GM19043 (cell line): Measurements from ENCODE around the gene PTPN9.
"Not testable (repeated sequence)": the region's sequence is repeated elsewhere in the genome, so short reads cannot be mapped to it uniquely, and the experiment has no call there.

Experiments used
- ATAC-seq: cut with Tn5 transposase; IDR thresholded peaks from one replicate; pipeline ENCODE4 v1.9.1; 2021; ENCODE audit warnings: low read depth; ENCODE audit not compliant: unreplicated experiment

PTPN9 gene

GRCh38 chr15:75578948-75579920 is at the start of gene PTPN9:
PTPN9 (minus strand) TSS chr15:75579315; CDS start chr15:75578776, 539 bp downstream.
- peak; percentile 51 for ATAC-seq

DNA sequence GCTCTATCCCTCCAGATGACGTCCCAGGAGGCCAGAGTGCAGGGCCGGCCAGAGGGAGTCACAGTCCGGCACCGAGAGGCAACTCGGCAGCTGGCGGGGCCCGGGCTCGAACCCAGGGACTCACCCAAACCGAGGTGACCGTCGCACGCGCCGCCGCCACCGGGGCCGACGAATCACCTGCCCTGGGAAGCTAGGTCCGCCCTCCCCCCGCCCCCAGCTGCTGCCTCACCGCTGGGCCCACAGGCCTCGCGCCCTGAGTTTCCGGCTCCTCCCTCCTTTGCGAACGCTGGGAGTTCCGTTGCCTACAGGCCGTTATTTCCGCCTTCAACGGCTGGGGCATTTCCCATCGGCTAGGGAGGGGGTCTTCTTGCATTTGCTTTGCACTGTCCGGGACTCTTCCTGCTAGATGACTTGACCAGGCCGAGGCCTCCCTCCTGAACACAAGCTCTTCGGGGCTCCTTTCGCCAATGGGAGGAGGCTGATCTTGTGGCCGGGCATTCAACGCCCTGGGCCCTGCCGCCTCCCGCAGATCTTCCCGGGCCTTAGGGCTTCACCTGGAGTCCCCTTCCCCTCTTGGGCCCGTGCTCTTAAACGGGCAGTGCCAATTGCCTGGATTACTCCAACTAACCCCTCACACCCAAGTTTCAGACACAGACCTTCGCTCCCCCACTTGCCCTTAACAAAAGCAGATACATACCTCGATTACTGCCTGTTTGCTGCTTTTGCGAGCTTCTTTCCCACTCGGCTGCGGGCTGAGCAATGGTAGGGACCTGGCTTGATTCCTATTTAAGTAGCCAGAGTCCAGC is 46.6 kb upstream of the PTPN9 start, which contains the start of gene SNUPN:
SNUPN (minus strand) TSS at position 184 of the 806 bp plus-strand sequence. CDS start 4,674 bp downstream, outside the sequence.
- ATAC-seq, result peak; percentile 78

DNA sequence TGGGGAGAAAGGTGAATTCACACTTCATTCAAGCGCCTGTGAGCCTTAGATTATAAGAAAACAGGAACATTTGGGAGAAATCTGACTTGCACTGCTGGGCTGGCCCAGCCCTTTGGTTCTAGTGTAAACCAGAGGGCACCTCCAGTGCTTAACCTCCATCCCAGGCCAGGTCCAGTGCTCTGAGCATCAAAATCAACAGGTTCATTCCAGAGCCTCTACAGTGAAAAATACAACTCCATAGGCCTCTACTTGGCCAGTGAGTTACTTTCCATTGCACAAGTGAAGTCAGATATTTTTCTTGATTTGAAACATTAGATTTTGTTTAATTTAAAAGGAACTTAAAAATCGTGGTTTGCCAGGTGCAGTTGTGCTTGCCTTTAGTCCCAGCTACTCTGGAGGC is 43.4 kb upstream of the PTPN9 start:
- ATAC-seq, result no peak

DNA sequence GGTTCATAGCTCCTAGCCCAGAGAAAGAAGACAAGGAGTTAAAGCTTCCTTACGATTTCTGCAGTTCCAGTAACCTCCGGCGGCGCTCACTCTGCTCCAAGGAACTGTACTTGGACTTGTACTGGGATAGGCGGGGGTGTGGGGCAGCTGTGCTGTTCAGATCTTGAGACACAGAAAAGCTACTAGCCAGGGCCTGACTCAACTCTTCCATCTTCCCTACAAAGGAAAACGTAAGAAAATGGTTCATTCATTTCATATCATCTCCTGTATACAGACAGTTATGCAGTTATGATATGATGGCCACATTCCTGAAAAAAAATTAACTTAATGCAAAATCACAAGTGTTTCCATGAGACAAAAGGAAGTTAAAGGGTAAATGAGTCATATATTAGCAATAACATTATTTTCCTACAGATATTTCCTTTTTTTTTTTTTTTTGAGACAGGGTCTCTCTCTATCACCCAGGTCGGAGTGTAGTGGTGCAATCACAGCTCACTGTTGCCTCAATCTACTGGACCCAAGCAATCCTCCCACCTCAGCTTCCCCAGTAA is 41.8 kb upstream of the PTPN9 start:
- ATAC-seq, result no peak

DNA sequence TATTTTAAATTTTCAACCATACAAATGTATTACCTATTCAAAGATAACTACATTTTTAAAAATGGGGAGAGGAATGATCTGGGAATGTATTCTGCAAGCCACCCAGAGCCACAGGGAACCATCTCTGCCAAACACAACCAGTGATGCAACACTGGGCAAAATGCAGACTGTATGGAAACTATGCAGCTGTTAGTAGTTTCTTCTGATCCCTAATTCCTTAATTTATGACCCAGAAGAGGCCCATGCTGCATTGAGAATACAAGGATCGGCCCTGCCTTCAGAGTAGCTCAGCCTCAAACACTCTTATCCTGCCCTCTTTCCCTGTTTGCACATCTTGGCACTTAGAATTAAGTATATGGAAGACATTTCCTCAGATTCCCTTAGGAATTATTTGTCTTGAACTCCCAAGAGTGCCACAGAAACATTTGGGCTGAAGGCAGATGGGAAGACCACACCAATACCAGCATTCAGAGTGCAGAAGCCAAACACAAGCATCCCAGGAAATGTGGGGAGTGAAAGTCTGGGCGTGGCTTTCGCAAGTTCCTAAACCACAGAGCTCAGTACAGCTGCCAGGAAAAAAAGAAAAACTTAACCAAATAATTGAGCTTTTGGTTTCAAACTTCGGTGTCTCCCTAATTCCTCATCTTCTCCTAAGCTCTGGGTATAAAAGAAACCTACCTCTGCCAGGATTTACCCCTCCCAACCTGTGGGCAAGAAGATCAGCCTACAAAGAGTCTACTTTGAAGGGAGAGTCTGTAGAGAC is 41.1 kb upstream of the PTPN9 start:
- ATAC-seq, result no peak

DNA sequence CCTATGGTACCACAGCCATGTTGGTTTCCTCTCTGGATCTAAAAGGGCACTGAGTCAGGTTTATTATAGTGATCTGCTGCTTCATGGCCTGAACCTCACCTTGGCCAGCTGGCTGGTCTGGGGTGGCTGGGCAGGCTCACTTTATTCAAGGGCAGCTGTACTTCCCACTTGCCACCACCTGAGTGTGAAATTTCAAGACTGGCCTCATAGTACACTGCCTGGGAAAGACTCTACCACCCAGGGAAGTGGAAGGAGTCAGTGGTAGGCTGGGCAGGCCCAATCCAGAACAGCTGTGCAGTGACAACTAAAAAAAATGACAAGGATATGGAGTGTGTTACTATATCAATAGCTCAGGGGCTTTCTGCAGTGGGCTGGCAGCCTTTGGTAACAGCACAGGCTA is 37.7 kb upstream of the PTPN9 start:
- no peak for ATAC-seq

DNA sequence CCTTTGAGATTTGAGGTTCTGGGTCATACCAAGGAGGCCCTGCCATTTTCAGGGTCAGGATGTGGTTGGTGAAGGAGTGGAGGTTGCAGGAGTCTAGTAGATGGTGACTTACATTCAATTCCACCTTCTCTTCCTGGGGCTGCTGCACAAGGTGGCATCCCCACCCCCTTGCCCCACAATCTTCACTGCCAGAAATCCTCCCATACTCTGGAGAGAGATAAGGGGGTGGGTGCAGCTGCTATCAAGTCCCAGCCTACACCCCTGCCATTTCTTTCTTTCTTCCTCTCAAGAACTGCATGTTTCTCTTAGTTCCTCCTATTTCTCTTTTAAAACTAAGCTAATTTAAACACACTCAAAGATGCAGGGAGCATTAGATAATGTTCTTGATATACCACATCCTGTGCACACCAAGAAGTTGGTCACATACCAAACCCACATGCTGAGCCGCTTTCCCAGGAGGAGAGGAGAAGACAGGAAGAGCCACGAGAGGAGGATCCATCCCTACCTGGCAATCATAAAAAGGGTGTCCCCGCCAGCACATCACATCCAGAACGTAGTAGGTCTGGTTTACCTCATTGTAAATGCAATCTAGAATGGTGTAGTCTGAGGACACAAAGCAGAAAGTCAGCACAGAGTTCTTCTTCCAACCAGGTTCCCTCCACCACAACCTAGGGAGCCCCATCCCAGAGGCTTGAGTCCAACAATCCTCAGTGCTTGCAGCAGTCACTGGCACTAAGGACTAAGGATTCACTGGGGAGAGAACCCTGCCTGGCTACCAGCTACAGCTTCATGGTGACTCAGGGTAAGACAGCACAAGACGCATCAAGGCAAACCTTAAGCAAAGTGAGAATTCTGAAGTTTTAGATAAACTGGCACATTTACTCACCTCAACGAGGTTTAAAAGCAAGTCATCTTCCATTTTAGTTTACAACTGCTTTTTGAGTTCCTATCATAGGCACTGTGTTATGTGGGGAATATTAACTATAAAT is 27.9 kb upstream of the PTPN9 start:
- no peak for ATAC-seq

DNA sequence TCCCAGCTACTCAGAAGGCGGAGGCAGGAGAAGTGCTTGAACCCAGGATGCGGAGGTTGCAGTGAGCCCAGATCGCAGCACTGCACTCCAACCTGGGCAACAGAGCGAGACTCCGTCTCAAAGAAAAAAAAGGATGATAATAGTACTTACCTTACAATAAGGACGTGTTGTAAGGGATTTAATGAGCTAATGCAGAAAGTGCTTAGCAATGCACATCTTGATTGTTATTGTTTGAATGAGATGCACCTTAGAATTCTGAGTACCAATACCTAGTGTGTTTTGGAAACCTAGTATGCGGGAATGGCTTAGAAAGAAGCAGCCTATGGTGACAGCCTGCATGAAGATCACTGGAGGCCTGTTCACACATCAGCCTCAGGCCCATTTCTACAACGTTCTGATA is 26.9 kb upstream of the PTPN9 start:
- ATAC-seq, result no peak

DNA sequence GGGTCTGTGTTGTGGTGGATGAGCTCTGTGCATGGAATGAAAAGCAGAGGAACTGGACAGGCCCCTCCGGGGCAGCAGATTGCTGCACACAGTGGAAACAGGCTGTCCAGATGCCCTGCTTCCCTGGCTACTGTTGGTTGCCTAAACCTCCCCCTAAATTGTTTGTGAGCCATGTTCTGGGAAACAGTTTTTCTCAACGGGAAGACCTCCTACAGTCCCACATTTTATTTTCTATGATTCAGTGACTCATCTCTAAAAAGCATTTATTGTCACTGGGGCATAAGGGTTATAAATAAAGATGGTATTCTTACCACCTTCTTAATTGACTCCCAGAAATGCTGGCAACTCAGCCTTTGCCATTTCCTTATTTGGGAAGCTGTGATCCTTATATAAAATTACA is 20.3 kb upstream of the PTPN9 start:
- no peak for ATAC-seq

GRCh38 chr15:75598361-75598760 is 19.2 kb upstream of the PTPN9 start:
- no peak for ATAC-seq

DNA sequence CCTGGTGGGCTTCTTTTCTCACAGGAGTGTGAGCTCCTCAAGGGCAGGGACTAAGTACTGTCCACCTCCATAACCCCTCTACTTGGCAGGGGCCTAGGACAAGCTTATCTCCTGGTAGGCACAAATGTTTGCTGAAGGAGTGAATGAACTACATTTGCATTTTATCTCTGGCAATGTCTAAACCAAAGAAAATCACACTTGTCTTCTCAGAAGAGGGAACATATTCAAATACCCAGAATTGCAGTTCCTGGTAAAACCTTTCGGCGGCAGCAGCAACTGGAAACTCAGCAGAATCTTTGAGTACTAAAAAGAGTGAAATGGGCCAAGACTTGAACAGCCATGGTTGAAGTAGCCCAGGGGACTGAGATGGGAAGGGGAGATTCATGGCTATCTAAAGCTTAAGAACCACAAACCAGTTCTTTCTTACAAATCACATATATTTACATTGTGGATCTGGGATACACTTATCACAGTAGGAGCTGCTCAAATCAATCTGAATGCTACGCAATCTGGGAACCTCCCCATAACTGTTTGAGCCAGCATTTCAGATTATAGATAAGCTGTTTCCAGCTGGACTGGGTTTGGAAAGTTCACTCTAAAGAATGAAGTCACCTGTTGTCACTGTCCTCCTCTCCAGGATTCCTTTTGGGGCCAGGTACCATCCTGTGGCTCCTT is 18.7 kb upstream of the PTPN9 start:
- ATAC-seq, result no peak

DNA sequence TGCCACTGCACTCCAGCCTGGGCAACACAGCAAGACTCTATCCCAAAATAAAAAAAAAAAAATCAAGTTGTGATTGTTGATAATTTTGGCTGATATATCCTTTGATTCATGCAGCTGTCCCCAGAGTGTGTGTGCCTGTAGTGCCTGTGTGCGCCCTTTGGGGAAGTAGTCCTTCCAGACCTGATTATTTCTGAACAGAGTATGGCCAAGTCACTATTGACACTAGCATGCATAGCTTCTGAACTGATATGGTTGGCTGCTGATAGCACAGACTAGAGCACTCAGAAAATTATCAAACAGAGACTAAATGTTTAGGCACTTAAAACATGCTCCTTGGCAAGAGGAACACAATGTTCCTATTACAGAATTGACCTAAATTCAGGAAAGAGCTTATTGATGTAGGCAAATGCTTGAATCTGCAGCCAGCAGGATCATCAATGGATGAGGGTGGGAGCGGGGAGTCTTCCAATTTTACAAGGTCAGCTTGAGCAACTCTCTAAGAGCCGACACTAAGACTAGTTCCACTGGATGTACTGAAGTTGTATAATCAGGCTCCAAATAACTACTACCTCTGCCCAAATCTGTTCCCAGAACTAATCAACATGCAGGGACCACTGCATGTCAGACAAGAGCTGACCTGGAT is 17.7 kb upstream of the PTPN9 start:
- ATAC-seq, result no peak

DNA sequence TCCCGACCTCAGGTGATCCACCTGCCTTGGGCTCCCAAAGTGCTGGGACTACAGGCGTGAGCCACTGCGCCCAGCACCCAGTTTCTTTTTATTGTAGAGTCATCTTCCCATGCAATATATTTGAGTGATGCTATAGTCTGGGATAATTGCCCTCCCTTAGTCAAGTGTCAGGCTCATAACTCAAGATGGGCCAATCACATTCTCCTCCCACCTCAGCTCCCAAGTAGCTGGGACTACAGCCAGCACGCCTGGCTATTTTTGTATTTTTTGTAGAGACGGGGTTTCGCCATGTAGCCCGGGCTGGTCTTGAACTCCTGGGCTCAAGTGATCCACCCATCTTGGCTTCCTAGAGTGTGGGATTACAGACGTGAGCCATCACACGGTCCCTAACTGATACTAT is 15.2 kb upstream of the PTPN9 start:
- no peak for ATAC-seq

DNA sequence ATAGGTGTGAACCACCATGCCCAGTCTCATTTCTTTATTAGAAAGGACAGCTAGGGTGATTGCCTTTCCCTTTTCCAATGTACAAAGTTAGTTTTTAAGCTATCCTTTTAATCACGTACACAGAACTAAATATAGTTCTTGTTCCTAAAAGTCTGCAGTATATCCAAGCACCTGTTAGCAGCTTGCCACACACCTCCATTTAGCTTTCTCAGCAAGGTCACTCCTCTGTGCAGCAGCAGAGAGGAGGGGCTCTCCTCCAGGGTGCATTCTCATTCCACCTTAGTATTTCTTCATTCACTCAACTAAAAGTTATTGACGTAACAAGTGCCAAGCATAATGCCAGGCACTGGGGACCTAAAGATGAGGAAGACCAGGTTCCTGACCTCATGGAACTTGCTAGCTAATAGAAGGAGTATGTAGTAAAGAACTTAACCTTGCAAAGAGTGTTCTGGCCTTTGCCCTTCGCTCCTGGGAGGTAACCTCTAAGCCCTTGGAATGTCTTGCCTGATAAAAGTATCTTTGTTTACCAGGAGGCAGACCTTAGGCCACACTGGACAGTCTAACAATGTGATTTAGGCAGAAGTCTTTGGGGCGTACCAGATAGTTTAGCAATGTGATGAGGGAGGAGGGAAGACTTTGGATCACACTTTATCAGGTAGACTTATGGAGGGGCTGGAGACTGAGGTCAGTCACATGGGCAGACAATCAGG is 12.7 kb upstream of the PTPN9 start:
- no peak for ATAC-seq

DNA sequence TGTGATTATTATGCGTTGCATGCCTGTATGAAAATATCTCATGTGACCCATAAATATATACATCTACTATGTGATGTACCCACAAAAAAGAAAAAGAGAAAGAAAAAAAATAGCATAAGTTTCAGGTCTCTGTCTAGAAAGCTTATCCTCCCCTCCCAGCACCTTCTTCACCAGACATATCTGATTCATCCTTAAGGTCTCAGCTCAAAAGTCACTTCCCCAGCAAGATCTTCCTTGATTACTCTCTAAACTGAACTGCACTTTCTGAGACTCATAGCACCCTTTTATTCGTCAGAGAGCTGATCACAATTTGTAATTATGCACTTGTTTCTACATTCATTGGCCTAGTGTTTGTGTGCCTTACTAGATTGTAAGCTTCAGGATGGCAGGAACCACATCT is 11.1 kb upstream of the PTPN9 start:
- no peak for ATAC-seq

GRCh38 chr15:75589071-75589470 is 10.0 kb upstream of the PTPN9 start:
- ATAC-seq, result no peak

- ATAC-seq, result not testable (repeated sequence)
Observed at GRCh38 chr15:75586422-75586821, 7.3 kb upstream of the PTPN9 start.

DNA sequence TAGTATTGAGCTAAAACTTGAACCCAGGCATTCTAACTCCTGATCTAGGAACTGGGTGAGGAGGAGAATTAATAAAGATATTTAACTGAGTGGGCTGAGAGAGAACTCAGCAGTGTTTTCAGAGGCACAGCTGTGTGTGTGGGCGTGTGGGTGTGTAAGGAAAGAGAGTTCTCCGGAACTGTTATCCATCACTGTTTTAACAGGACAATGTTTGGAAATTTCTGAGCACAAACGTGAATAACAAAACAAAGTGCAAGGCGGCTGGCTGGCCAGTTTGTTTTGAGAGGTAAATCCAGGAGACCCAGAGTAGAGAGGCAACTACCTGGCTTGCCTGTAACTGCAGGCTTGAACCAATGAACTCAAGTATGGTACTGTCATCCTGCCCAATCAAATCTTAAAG is 5.0 kb upstream of the PTPN9 start:
- no peak for ATAC-seq
